ENCODE data around the gene CALML3. TPM values are rescaled to one million over a fixed set of nuclear protein-coding genes. Genes with fewer than 3 reads are reported as not detected.
"Not testable (repeated sequence)": the region's sequence is repeated elsewhere in the genome, so short reads cannot be mapped to it uniquely, and the experiment has no call there.

Gene CALML3
- polyA plus RNA-seq (2013, experiment 1 of 4), result not detected
- not detected for polyA plus RNA-seq (2013, experiment 2 of 4)
- polyA plus RNA-seq (2013, experiment 3 of 4), result not detected
- not detected for polyA plus RNA-seq (2013, experiment 4 of 4)

- Histone ChIP-seq H3K9me3 (ENCODE audit: control insufficient read depth, low read length) (no peaks in the 10 kb centered on the region), H3K36me3 (ENCODE audit: control insufficient read depth, insufficient read depth, low read length) (no peaks in the 10 kb centered on the region), H3K27me3 (ENCODE audit: control insufficient read depth, insufficient read depth, low read length, poor library complexity, severe bottlenecking) (no peaks in the 10 kb centered on the region), H3K27ac (ENCODE audit: insufficient read depth, low read depth, low read length, poor library complexity, severe bottlenecking) (no peak within 1 kb of the TSS), H3K4me1 (ENCODE audit: control insufficient read depth, insufficient read depth, low read length) (no peaks in the 10 kb centered on the region), H3K4me3 (ENCODE audit: insufficient read depth, low read depth, low read length) (no peak within 1 kb of the TSS)
- WGBS, 2 experiments, result 94 to 95% methylated on average over 64 of the region's 64 CpGs
These were observed at the start of gene CALML3 for GRCh38 chr10:5524641-5525560. Gene CALML3, plus strand, starts transcription at chr10:5524961. Its CDS starts 125 bp downstream, at chr10:5525086.

- not testable (repeated sequence) for H3K4me3 ChIP-seq (ENCODE audit: insufficient read depth, low read depth, low read length); H3K27ac ChIP-seq (ENCODE audit: insufficient read depth, low read depth, low read length, poor library complexity, severe bottlenecking); H3K36me3 ChIP-seq (ENCODE audit: control insufficient read depth, insufficient read depth, low read length); H3K4me1 ChIP-seq (ENCODE audit: control insufficient read depth, insufficient read depth, low read length); H3K27me3 ChIP-seq (ENCODE audit: control insufficient read depth, insufficient read depth, low read length, poor library complexity, severe bottlenecking); H3K9me3 ChIP-seq (ENCODE audit: control insufficient read depth, low read length)
- WGBS, 2 experiments, result 93% methylated on average over 4 to 6 of the region's 8 CpGs
These were observed 49.7 kb upstream of the CALML3 start for GRCh38 chr10:5475088-5475487.

GRCh38 chr10:5475974-5476807 lies 48.6 kb upstream of the CALML3 start:
- H3K4me1 ChIP-seq (ENCODE audit: control insufficient read depth, insufficient read depth, low read length); H3K27ac ChIP-seq (ENCODE audit: insufficient read depth, low read depth, low read length, poor library complexity, severe bottlenecking): not testable (repeated sequence)
- 69 to 72% methylated on average over 10 to 11 of the region's 12 CpGs for WGBS, 2 experiments

GRCh38 chr10:5476918-5477525 lies 47.7 kb upstream of the CALML3 start:
- Histone ChIP-seq H3K9me3 (ENCODE audit: control insufficient read depth, low read length) (no peaks in the 10 kb centered on the region), H3K4me1 (ENCODE audit: control insufficient read depth, insufficient read depth, low read length) (peaks cover 8% of the 10 kb centered on the region), H3K4me3 (ENCODE audit: insufficient read depth, low read depth, low read length) (no peak overlapping the region), H3K36me3 (ENCODE audit: control insufficient read depth, insufficient read depth, low read length) (no peaks in the 10 kb centered on the region), H3K27me3 (ENCODE audit: control insufficient read depth, insufficient read depth, low read length, poor library complexity, severe bottlenecking) (no peaks in the 10 kb centered on the region), H3K27ac (ENCODE audit: insufficient read depth, low read depth, low read length, poor library complexity, severe bottlenecking) (no peak overlapping the region)
- 48 to 57% methylated on average over 13 of the region's 13 CpGs for WGBS, 2 experiments

More at GRCh38 chr10:5475974-5476807, 48.6 kb upstream of the CALML3 start:
- H3K36me3 ChIP-seq (ENCODE audit: control insufficient read depth, insufficient read depth, low read length); H3K9me3 ChIP-seq (ENCODE audit: control insufficient read depth, low read length); H3K27me3 ChIP-seq (ENCODE audit: control insufficient read depth, insufficient read depth, low read length, poor library complexity, severe bottlenecking); H3K4me3 ChIP-seq (ENCODE audit: insufficient read depth, low read depth, low read length): not testable (repeated sequence)

GRCh38 chr10:5477948-5478693 lies 46.6 kb upstream of the CALML3 start:
- Histone ChIP-seq H3K27ac (ENCODE audit: insufficient read depth, low read depth, low read length, poor library complexity, severe bottlenecking) (no peak overlapping the region), H3K4me3 (ENCODE audit: insufficient read depth, low read depth, low read length) (no peak overlapping the region), H3K27me3 (ENCODE audit: control insufficient read depth, insufficient read depth, low read length, poor library complexity, severe bottlenecking) (no peaks in the 10 kb centered on the region), H3K4me1 (ENCODE audit: control insufficient read depth, insufficient read depth, low read length) (peaks cover 8% of the 10 kb centered on the region), H3K9me3 (ENCODE audit: control insufficient read depth, low read length) (no peaks in the 10 kb centered on the region), H3K36me3 (ENCODE audit: control insufficient read depth, insufficient read depth, low read length) (no peaks in the 10 kb centered on the region)
- 95% methylated on average over 11 of the region's 11 CpGs for WGBS, 2 experiments

GRCh38 chr10:5478694-5479305 lies 46.0 kb upstream of the CALML3 start:
- no peaks in the 10 kb centered on the region for H3K36me3 ChIP-seq (ENCODE audit: control insufficient read depth, insufficient read depth, low read length)
- H3K27me3 ChIP-seq (ENCODE audit: control insufficient read depth, insufficient read depth, low read length, poor library complexity, severe bottlenecking), result no peaks in the 10 kb centered on the region
- WGBS, 2 experiments, result 90% methylated on average over 17 to 18 of the region's 18 CpGs
- H3K27ac ChIP-seq (ENCODE audit: insufficient read depth, low read depth, low read length, poor library complexity, severe bottlenecking), result no peak overlapping the region
- peaks cover 8% of the 10 kb centered on the region for H3K4me1 ChIP-seq (ENCODE audit: control insufficient read depth, insufficient read depth, low read length)
- no peak overlapping the region for H3K4me3 ChIP-seq (ENCODE audit: insufficient read depth, low read depth, low read length)
- no peaks in the 10 kb centered on the region for H3K9me3 ChIP-seq (ENCODE audit: control insufficient read depth, low read length)

GRCh38 chr10:5479481-5480161 lies 45.1 kb upstream of the CALML3 start:
- no peaks in the 10 kb centered on the region for H3K27me3 ChIP-seq (ENCODE audit: control insufficient read depth, insufficient read depth, low read length, poor library complexity, severe bottlenecking)
- H3K4me3 ChIP-seq (ENCODE audit: insufficient read depth, low read depth, low read length), result no peak overlapping the region
- H3K27ac ChIP-seq (ENCODE audit: insufficient read depth, low read depth, low read length, poor library complexity, severe bottlenecking), result no peak overlapping the region
- no peaks in the 10 kb centered on the region for H3K9me3 ChIP-seq (ENCODE audit: control insufficient read depth, low read length)
- H3K36me3 ChIP-seq (ENCODE audit: control insufficient read depth, insufficient read depth, low read length), result no peaks in the 10 kb centered on the region
- peaks cover 8% of the 10 kb centered on the region for H3K4me1 ChIP-seq (ENCODE audit: control insufficient read depth, insufficient read depth, low read length)
- WGBS, 2 experiments, result 86 to 88% methylated on average over 13 to 14 of the region's 14 CpGs

- Histone ChIP-seq H3K27me3 (ENCODE audit: control insufficient read depth, insufficient read depth, low read length, poor library complexity, severe bottlenecking) (no peaks in the 10 kb centered on the region), H3K27ac (ENCODE audit: insufficient read depth, low read depth, low read length, poor library complexity, severe bottlenecking) (no peak overlapping the region), H3K4me1 (ENCODE audit: control insufficient read depth, insufficient read depth, low read length) (peaks cover 8% of the 10 kb centered on the region), H3K36me3 (ENCODE audit: control insufficient read depth, insufficient read depth, low read length) (no peaks in the 10 kb centered on the region), H3K9me3 (ENCODE audit: control insufficient read depth, low read length) (no peaks in the 10 kb centered on the region), H3K4me3 (ENCODE audit: insufficient read depth, low read depth, low read length) (no peak overlapping the region)
- WGBS, 2 experiments, result 89 to 91% methylated on average over 21 of the region's 21 CpGs
These were observed 44.4 kb upstream of the CALML3 start for GRCh38 chr10:5480162-5480941.

Data from ectodermal cell (in vitro differentiated cells).